ENCODE measurements around the gene AKAP6.

DNA sequence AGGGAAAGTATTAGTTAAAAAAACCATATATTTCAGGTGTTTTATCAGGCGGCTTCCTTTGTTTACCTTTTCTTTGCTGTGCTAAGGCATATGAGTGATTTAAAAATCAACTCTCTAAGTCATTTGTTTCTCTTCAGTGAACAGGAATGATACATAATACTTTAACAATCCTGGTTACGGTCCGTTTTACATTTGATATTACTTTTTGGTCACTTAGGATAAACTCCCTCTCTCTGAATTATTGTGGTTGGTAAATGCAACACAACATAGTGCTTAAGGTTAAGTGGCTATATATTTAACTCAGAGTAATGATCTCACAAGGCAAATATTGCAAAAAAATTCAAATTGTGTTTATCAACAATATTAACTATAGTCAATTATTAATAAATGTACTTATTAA is 32.7 kb upstream of the AKAP6 start:
- TF ChIP-seq EZH2 (IDR thresholded peaks at IDR 0.05) (no peak), POLR2AphosphoS5 (IDR thresholded peaks at IDR 0.05; ENCODE audit: low read depth, low read length) (no peak), EGR1 (IDR thresholded peaks at IDR 0.05; ENCODE audit: low read depth) (no peak), ZNF274 (IDR thresholded peaks at IDR 0.05; ENCODE audit: low read depth, low read length) (no peak)
- TF ChIP-seq, protein P1, sequence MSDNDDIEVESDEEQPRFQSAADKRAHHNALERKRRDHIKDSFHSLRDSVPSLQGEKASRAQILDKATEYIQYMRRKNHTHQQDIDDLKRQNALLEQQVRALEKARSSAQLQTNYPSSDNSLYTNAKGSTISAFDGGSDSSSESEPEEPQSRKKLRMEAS (IDR thresholded peaks at IDR 0.05), result no peak
- TF ChIP-seq, protein P2, sequence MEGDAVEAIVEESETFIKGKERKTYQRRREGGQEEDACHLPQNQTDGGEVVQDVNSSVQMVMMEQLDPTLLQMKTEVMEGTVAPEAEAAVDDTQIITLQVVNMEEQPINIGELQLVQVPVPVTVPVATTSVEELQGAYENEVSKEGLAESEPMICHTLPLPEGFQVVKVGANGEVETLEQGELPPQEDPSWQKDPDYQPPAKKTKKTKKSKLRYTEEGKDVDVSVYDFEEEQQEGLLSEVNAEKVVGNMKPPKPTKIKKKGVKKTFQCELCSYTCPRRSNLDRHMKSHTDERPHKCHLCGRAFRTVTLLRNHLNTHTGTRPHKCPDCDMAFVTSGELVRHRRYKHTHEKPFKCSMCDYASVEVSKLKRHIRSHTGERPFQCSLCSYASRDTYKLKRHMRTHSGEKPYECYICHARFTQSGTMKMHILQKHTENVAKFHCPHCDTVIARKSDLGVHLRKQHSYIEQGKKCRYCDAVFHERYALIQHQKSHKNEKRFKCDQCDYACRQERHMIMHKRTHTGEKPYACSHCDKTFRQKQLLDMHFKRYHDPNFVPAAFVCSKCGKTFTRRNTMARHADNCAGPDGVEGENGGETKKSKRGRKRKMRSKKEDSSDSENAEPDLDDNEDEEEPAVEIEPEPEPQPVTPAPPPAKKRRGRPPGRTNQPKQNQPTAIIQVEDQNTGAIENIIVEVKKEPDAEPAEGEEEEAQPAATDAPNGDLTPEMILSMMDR (IDR thresholded peaks at IDR 0.05 in 2 of 3, conservative IDR thresholded peaks at IDR 0.05 in 1 of 3; ENCODE audit: borderline replicate concordance in 1 of 3, insufficient read depth in 1 of 3, low read depth in 2 of 3, low read length in 2 of 3), result no peak
